Activated CD4-positive, alpha-beta T cell treated with anti-CD3 and anti-CD28 coated beads for 36 hours (primary cell): ENCODE measurements around the gene EDC4. TPM values are rescaled to one million over a fixed set of nuclear protein-coding genes. Genes with fewer than 3 reads are reported as not detected.
A peak's percentile ranks its signal among the peaks of the same experiment; 100 is the strongest.

Experiments used
- ATAC-seq: fragments of 200-7000 bp; cut with Tn5 transposase; one replicate; pipeline ENCODE4 v1.10.0; 2021; ENCODE audit warnings: mild to moderate bottlenecking, moderate library complexity
- CTCF ChIA-PET: fragments of 350-600 bp; sonication (Branson Sonifier 250); formaldehyde crosslinking; loops from one replicate; lab custom pipeline; 2021; ENCODE audit warnings: antibody characterized with exemption; lab: Charles Lee
- POLR2A ChIA-PET: fragments of 350-600 bp; sonication (Branson Sonifier 250); formaldehyde crosslinking; loops from one replicate; lab custom pipeline; 2021; ENCODE audit warnings: antibody characterized with exemption, inconsistent platforms; lab: Charles Lee
- DNase-seq: peaks from one replicate; pipeline ENCODE4 v3.0.0-alpha.2; 2020
- H3K27ac Mint-ChIP-seq: one replicate; pipeline ENCODE4 v1.8.0; 2021; ENCODE audit warnings: mixed read lengths
- H3K27me3 Mint-ChIP-seq: one replicate; pipeline ENCODE4 v1.8.0; 2021; ENCODE audit warnings: mixed read lengths
- H3K36me3 Mint-ChIP-seq: one replicate; pipeline ENCODE4 v1.8.0; 2021; ENCODE audit warnings: low read depth, mixed read lengths
- H3K4me1 Mint-ChIP-seq: one replicate; pipeline ENCODE4 v1.8.0; 2021; ENCODE audit warnings: mixed read lengths
- H3K4me3 Mint-ChIP-seq: one replicate; pipeline ENCODE4 v1.8.0; 2021; ENCODE audit warnings: mild to moderate bottlenecking, moderate library complexity, mixed read lengths
- H3K9me3 Mint-ChIP-seq: one replicate; pipeline ENCODE4 v1.8.0; 2021; ENCODE audit warnings: low read depth, mixed read lengths
- intact Hi-C, 2 experiments: fragments of 100-400 bp; cut with DNase I in 1 of 2; cut with micrococcal nuclease in 1 of 2; formaldehyde crosslinking; loops; one replicate each; pipeline versions ENCODE4 v1.14.2 to v1.15.1; 2022 to 2024; cut with DNase I, micrococcal nuclease
- total RNA-seq, 2 experiments: library from RNA; stranded (reverse); gene quantifications; one replicate each; pipeline ENCODE4 v1.2.3, GENCODE V29; 2021

Gene EDC4
- total RNA-seq, 2 experiments from 2014 or later: 92.8 to 96.9 TPM

DNA sequence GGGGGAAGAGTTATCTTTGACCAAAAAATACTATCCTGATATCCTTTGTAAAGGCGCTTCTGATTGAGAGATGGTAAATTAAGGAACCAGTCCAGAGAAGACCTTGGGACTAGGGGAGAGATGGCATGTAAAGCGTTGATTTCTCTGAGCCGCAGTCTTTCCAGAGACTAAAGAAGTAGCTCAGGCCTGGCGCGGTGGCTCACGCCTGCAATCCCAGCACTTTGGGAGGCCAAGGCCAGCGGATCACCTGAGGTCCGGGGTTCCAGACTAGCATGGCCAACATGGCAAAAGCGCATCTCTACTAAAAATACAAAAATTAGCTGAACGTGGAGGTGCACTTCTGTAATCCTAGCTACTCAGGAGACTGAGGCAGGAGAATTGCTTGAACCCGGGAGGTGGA, 24.7 kb upstream of the EDC4 start:
- Mint-ChIP-seq H3K4me3 (peak overlapping the region; percentile 77), H3K4me1 (peaks cover 44% of the 10 kb centered on the region), H3K36me3 (peaks cover 25% of the 10 kb centered on the region), H3K27ac (peak overlapping the region; percentile 60), H3K9me3 (no peaks in the 10 kb centered on the region), H3K27me3 (no peaks in the 10 kb centered on the region)
- ATAC-seq (no peak), DNase-seq (no peak)
- ChIA-PET CTCF (interaction anchor here (0.7 to 0.9 kb wide), 2 partner anchors 31 to 38 kb away, joined by 3 read pairs; no protein-coding TSS in a partner anchor), POLR2A (interaction anchor here (0.6 kb wide), 1 partner anchor 9 kb away, joined by 3 read pairs; no protein-coding TSS in a partner anchor)
- intact Hi-C loops: loop anchor here in 1 of 2 experiments (5.0 to 10.0 kb wide), 2 partner anchors 44 to 323 kb away; partner anchors contain the start of genes PSKH1 and RIPOR1

- CTCF ChIA-PET: interaction anchor here (0.7 to 1.4 kb wide), 3 partner anchors 9 to 18 kb away, joined by 3 to 4 read pairs (median 3); no protein-coding TSS in a partner anchor
- Mint-ChIP-seq H3K4me3 (no peak overlapping the region), H3K27me3 (no peaks in the 10 kb centered on the region), H3K4me1 (peaks cover 39% of the 10 kb centered on the region), H3K9me3 (no peaks in the 10 kb centered on the region), H3K36me3 (peaks cover 11% of the 10 kb centered on the region), H3K27ac (no peak overlapping the region)
- intact Hi-C loops: no loop called here
- DNase-seq (no peak), ATAC-seq (no peak)
- POLR2A ChIA-PET: no interaction called here
These were observed 19.2 kb upstream of the EDC4 start for GRCh38 chr16:67853670-67854069.

- Mint-ChIP-seq H3K27ac (no peak overlapping the region), H3K4me1 (peaks cover 32% of the 10 kb centered on the region), H3K4me3 (no peak overlapping the region), H3K27me3 (no peaks in the 10 kb centered on the region), H3K9me3 (no peaks in the 10 kb centered on the region), H3K36me3 (peaks cover 5% of the 10 kb centered on the region)
- intact Hi-C loops: no loop called here
- no peak for DNase-seq
- POLR2A ChIA-PET: no interaction called here
- ATAC-seq: no peak
- CTCF ChIA-PET: interaction anchor here (0.8 to 1.4 kb wide), 2 partner anchors 13 to 86 kb away, joined by 3 to 4 read pairs; no protein-coding TSS in a partner anchor
These were observed 17.1 kb upstream of the EDC4 start for GRCh38 chr16:67855789-67856188.

DNA sequence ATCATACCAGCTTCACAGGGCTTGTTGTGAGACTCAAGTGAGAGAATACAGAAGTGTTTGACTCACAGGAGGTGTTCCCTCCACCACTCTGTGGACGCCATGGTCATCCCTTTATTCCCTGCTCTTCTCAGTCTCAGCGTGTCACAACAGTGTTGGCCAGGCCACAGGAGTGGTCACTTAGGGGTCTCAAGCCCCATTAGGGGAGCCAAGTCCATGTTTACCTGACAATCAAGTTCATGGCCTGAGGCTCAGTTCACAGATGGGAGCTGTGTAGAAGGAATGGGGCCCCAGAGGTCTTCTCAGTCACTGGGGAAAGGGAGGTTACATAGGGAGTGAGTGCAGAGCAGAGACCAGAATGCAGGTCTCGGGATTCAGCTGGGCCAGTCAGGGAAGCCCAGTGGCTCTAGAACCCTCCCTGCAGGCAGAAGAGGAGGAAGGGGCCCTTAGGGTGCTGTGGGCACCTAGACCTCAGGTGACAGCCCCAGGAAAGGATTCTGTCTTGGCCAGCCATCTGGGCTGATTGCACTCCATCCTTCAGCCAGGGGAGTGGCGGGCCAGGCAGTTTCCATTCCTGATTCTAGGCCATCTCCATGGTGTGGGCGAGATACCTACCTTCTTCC, 15.8 kb upstream of the EDC4 start:
- intact Hi-C loops: no loop called here
- peaks cover 15% of the 10 kb centered on the region for H3K36me3 Mint-ChIP-seq
- H3K4me3 Mint-ChIP-seq: no peak overlapping the region
- no peaks in the 10 kb centered on the region for H3K27me3 Mint-ChIP-seq
- CTCF ChIA-PET: interaction anchor here (0.6 kb wide), 1 partner anchor 392 kb away, joined by 3 read pairs; no protein-coding TSS in a partner anchor
- no peak for DNase-seq
- POLR2A ChIA-PET: interaction anchor here (0.6 kb wide), 1 partner anchor 9 kb away, joined by 3 read pairs; no protein-coding TSS in a partner anchor
- ATAC-seq: no peak
- no peaks in the 10 kb centered on the region for H3K9me3 Mint-ChIP-seq
- H3K27ac Mint-ChIP-seq: peak overlapping the region; percentile 29
- peaks cover 32% of the 10 kb centered on the region for H3K4me1 Mint-ChIP-seq

GRCh38 chr16:67857547-67858233, 15.2 kb upstream of the EDC4 start:
- H3K4me1 Mint-ChIP-seq: peaks cover 32% of the 10 kb centered on the region
- POLR2A ChIA-PET: interaction anchor here (0.6 kb wide), 1 partner anchor 10 kb away, joined by 3 read pairs; no protein-coding TSS in a partner anchor
- intact Hi-C loops: no loop called here

GRCh38 chr16:67858500-67858899, 14.4 kb upstream of the EDC4 start:
- ATAC-seq: no peak
- Mint-ChIP-seq H3K27me3 (no peaks in the 10 kb centered on the region), H3K4me1 (peaks cover 32% of the 10 kb centered on the region), H3K4me3 (no peak overlapping the region), H3K9me3 (no peaks in the 10 kb centered on the region), H3K36me3 (peaks cover 15% of the 10 kb centered on the region), H3K27ac (no peak overlapping the region)
- CTCF ChIA-PET: interaction anchor here (1.0 to 1.8 kb wide), 3 partner anchors 42 to 337 kb away, joined by 3 to 5 read pairs (median 4); no protein-coding TSS in a partner anchor
- intact Hi-C loops: no loop called here
- POLR2A ChIA-PET: interaction anchor here (0.6 to 0.7 kb wide), 2 partner anchors 34 to 50 kb away, joined by 3 read pairs; no protein-coding TSS in a partner anchor
- no peak for DNase-seq

More at GRCh38 chr16:67857547-67858233, 15.2 kb upstream of the EDC4 start:
- H3K36me3 Mint-ChIP-seq: peaks cover 15% of the 10 kb centered on the region
- peak; percentile 91 for ATAC-seq
- no peaks in the 10 kb centered on the region for H3K27me3 Mint-ChIP-seq
- CTCF ChIA-PET: interaction anchor here (0.8 to 1.0 kb wide), 2 partner anchors 41 to 49 kb away, joined by 3 to 4 read pairs; no protein-coding TSS in a partner anchor
- no peak overlapping the region for H3K4me3 Mint-ChIP-seq
- H3K9me3 Mint-ChIP-seq: no peaks in the 10 kb centered on the region
- peak overlapping the region; percentile 40 for H3K27ac Mint-ChIP-seq
- DNase-seq: peak; percentile 55

DNA sequence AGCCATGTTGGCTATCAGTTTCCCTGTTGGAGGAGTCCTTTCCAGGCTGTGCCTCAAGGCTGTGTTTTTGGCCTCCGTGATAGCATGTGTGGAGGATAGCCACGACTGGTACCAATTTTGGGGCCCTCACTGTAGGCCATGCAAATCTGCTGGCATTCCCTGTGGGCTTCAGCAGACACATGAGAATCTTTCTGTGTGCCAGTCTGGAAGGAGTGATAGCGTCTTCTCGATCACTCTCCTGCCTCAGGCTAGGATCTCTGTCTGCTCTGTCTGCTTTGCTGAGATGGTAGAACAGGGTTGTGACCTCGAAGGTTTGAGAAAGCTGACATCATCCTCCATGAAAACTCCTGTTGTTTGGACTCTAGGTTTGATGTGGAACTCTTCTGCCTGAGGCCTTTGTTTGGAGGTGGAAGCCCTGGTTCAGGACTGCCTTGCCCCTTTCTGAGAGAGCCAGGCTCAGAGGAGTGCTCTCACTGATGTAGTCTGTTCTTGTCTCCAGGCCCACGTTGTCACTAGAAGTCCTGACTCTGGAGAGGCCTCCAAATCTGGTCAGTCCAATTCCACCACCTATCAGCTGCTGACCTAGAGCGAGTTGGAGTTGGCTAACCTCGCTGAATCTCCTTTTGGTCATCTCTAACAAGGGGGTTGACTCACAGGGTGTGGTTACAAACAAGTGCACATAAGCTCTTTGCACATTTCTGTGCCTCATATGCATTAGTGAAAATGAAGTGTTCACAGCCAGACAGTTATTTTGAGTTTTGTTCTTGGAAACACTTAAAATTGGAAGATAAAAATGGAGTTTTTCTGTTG, 12.1 kb upstream of the EDC4 start:
- DNase-seq: no peak
- Mint-ChIP-seq H3K4me3 (no peak overlapping the region), H3K27me3 (no peaks in the 10 kb centered on the region), H3K27ac (peak overlapping the region; percentile 19), H3K9me3 (no peaks in the 10 kb centered on the region), H3K4me1 (peaks cover 20% of the 10 kb centered on the region), H3K36me3 (peaks cover 15% of the 10 kb centered on the region)
- intact Hi-C loops: no loop called here
- ATAC-seq: no peak
- ChIA-PET POLR2A (no interaction called here), CTCF (interaction anchor here (0.6 to 4.9 kb wide), 5 partner anchors 15 to 151 kb away, joined by 3 to 22 read pairs (median 5); no protein-coding TSS in a partner anchor)

- ATAC-seq: no peak
- Mint-ChIP-seq H3K27ac (peak overlapping the region; percentile 16), H3K4me1 (peaks cover 15% of the 10 kb centered on the region), H3K27me3 (no peaks in the 10 kb centered on the region), H3K4me3 (no peak overlapping the region), H3K9me3 (no peaks in the 10 kb centered on the region), H3K36me3 (peaks cover 17% of the 10 kb centered on the region)
- intact Hi-C loops: no loop called here
- ChIA-PET CTCF (interaction anchor here (0.6 to 4.9 kb wide), 6 partner anchors 15 to 304 kb away, joined by 3 to 22 read pairs (median 4); no protein-coding TSS in a partner anchor), POLR2A (interaction anchor here (0.9 kb wide), 1 partner anchor 12 kb away, joined by 4 read pairs; no protein-coding TSS in a partner anchor)
- DNase-seq: no peak
These were observed 11.0 kb upstream of the EDC4 start for GRCh38 chr16:67861877-67862276.

DNA sequence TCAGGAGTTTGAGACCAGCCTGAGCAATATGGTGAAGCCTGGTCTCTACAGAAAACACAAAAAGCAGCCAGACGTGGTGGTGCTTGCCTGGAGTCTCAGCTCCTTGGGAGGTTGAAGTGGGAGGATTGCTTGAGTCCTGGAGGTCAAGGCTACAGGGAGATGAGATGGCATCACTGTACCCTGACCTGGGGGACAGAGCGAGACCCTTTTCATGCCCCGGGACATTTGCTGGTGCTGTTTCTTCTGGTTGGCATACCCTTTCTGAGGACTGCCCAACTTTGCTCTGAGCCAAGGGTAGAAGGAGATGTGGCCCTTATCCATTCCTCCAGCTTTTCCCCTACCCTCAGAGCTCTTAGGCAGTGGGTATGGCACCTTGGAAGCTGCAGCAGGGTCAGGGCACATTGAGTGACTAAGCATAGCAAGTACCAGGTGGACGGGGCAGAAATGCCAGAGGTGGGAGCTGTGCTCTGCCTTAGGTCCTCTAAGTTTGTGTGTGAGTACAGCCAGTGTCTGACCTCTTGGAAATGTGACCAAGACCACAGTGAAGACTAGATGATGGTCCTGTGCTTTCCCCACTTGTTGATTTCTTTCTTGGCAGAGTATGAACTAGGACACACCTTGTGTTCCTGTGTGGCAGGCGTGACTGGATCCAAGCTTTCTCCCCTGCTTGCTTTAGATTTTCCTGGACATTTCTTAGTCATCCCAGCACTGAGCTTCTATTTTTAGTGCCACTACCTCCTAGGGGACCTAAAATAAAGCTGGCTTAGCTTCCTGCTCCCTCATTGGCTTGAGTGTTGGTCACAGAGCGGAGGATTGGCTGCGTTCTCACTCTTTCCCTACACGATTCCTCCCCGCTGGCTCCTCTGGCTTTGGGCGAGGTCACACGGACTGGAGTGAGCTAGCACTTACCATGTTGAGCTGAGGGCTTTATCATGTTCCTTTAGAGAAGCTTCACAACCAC, 9.9 kb upstream of the EDC4 start:
- Mint-ChIP-seq H3K4me1 (peaks cover 6% of the 10 kb centered on the region), H3K27me3 (no peaks in the 10 kb centered on the region), H3K27ac (no peak overlapping the region), H3K36me3 (peaks cover 15% of the 10 kb centered on the region), H3K9me3 (no peaks in the 10 kb centered on the region), H3K4me3 (no peak overlapping the region)
- DNase-seq: no peak
- ATAC-seq: no peak
- ChIA-PET POLR2A (interaction anchor here (0.6 to 0.9 kb wide), 4 partner anchors 13 to 25 kb away, joined by 3 to 4 read pairs (median 4); no protein-coding TSS in a partner anchor), CTCF (interaction anchor here (0.5 to 4.9 kb wide), 10 partner anchors 10 to 303 kb away, joined by 3 to 22 read pairs (median 3); no protein-coding TSS in a partner anchor)
- intact Hi-C loops: no loop called here
